NCI-H1048 (cell line): ENCODE results near the gene CDH4.

Source experiments
- DNase-seq: peaks from one replicate; lab custom pipeline; 2025; lab: John Stamatoyannopoulos, UW

CDH4 gene

DNA sequence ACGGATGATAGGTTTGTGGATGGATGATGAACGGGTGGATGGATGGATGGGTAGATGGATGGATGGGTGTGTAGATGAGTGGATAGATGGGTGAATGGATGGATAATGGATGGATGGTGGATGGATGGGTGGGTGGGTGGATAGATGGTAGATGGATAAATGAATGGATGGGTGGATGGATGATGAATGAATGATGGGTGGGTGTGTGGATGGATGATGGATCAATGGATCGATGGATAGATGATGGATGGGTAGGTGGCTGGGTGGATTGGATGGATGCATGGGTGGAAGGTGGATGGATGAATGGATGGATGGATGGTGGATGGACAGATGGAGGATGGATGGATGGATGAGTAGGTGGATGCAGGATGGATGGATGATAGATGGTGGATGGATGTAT, 419.5 kb downstream of the CDH4 start:
- no peak for DNase-seq

DNA sequence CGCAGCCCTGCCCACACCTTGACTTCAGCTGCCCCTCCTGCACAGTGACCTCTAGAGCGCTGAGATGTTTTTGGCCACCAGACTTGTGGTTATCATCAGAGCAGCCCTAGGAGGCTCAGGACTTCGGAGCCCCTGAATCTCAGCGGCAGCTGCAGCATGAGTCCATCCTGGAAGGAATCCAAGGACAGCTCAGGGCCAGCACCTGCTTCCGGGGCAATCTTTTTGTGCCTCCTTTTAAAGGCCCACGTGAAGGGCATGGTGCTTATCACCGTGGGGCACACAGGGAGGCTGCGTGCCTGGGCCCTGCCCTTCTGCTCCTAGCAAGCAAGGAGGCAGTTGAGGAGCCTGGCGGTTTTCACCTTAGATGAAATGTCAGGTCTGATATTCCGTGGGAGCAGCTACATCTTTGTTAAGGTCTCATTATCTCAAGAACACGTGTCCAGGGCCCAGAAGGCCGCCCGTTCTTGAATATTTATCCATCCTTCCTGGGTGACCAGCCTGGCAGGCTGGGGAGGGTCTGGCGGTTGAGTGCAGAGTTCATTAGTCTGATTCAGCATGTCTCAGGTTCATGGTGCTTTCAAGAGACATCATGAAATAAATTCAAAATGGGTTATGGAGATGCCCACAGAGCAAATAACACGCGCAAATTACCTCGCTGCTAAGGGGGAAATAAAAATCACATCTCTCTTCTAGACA, 421.2 kb downstream of the CDH4 start:
- DNase-seq = no peak

DNA sequence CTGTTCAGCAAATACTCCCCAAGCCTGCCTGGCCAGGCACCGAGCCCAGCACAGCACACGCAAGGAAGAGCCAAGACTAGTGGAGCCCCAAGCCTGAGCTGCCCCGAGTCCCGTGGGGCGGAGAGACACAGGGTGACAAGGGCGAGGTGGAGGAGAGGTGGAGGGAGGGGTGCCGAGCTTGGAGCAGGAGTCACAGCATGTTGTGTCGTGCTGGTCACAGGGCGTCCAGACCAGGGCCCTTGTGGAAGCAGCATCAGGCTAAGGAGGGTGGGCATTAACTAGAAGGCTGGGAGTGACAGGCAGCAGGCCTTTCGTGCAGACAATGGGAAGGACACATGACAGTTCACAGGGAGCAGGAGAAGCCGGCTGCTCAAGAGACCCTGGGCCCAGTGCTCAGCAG, 422.1 kb downstream of the CDH4 start:
- DNase-seq = no peak

DNA sequence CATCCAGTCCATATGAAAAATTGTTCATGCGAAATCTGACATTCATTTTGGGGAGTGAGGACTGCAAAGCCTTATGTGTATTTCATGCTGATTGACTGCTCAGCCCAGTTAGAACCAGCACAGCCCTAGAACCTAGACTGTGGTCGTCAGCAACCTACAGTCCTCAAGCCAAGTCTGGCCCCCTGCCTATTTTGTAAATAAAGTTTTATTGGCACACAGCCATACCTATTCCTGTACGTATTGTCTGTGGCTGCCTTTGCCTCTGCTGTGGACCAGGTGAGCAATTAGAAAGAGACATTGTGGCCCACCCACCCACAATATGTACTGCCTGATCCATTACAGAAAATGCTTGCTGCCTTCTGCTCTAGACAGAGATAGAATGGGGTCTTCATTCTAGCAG, 422.6 kb downstream of the CDH4 start:
- DNase-seq = no peak

DNA sequence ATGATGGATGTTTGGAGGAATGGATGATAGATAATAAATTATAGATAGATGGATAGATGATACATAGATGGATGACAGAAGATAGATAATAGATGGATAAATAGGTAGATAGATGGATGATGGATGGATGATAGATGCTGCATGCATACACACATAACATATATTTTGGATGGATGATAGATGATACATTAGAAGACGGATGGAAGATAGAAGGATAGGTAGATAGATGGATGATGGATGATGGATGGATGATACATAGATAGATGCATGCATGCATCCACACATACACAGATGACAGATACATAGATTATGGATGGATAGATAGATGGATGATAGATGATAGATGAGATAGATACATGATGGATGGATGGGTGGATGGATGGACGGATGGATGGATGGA, 425.9 kb downstream of the CDH4 start:
- DNase-seq = no peak

DNA sequence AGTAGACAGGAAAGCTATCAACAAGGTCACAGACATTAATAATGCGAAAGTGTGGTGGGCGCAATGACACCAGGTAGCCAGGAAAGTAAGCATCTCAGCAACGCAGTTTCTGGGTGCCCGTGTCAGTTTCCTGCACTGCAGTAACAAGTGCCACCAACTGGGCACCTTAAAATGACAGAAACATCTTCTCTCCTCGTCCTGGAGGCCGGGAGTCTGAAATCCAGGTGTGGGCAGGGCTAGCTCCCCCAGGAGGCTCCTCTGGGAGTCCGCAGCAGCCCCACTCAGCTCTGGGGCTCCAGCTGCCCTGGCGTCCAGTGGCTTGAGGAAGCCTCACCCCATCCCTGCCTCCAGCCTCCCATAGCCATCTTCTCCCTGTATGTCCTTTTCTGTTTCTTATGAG, 426.4 kb downstream of the CDH4 start:
- DNase-seq = no peak

DNA sequence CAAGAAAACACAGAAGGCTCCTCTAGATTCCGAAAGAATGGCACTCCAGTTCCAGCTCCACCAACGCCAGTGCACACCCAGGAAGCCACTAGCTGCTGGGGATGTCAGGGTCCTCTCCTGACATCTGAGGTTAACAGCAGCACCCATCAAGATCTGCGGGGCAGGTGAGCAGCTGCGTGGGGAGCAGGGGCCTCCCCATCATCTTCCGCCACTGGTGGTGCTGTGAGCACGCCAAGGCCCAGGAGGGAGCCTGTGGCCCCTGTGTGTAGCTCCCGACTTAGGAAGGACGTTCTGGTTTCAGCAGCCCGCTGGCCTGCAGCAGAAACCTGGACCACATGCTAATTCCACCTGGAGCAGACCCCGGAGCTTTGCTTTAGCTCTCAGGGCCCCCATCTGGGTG, 427.4 kb downstream of the CDH4 start:
- no peak for DNase-seq

DNA sequence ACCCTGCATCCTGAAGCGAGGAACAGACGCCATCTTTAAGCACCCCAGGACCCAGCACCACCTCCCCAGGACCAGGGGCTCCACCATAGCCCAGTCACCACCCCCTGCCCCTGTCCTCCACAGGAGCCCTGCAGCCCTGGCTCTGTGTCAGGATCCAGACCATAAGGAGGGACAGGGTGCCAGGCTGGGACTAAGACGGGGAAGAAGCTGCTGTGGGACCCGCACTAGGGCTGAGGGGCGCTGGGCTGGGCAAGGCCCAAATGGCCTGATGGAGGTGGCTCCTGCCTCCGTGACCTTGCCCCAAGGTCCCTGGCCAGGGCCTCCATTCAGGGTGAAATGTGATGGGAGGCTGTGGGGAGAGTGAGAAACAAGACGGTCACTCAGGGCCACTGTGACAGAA, 428.0 kb downstream of the CDH4 start:
- no peak for DNase-seq

DNA sequence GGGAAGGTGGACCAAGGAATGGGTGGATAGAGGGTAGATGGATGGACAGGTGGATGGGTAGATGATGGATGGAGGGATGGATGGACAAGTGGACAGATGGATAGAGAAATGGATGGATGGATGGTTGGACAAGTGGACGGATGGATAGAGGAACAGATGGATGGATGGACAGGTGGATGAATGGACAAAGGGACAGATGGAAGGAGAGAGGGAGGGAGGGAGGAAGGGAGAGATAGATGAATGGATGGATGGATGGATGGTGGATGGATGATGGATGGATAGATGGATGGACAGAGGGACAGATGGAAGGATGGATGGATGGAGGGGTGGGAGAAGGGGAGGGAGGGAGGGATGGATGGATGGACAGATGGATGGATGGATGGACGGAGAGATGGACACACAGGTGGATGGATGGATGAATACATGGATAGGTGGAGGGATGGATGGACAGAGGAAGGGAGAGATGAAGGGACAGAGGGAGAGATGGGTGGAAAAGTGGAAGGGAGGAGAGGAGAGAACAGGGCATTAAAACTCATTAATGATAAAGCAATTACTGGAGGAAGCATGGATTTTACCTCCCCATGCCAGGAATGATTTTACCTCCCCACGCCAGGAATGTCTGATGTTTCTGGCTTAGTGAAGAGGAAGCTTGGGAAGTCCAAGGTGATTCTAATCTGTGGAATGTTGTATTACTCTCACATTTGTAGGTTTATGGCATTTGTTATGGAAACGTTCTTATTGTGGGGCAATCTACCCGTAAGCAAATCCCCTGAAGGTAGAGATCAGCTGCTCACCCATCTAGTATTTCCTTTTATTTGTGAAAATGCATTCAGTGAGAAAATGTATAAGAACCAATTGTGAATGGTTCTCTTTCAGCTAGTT, 430.3 kb downstream of the CDH4 start:
- no peak for DNase-seq

DNA sequence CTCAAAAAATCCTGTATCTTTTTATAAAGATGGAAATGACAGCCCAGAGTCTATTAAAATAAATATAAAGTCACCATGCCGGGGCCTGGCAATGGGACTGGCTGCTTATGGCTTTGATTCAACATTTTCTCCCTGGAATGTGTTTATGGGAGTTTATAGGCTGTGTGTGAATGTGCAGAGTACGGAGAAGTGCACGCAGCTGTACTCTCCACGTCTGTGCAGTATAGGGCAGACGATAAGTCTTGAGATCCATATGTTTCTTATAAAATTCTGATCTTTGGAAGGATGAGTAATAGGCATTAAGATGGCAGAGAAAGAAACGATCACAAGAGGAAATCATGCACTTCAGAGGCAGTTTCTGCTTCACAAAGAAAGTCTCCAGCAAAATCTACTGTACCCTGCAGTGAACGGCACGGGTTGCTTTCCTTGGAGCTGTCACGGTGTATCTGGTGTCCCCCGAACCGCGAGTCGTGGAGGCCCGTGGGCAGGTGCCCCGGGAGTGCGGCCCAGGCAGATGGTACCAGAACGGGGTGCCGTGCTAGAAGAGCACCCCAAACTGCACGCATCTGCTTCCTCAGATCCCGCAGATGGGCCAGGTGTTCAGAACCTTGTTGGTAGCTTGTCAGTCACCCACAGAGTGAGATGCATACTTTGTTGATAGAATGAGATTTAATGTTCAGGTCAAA, 431.1 kb downstream of the CDH4 start:
- DNase-seq = no peak

DNA sequence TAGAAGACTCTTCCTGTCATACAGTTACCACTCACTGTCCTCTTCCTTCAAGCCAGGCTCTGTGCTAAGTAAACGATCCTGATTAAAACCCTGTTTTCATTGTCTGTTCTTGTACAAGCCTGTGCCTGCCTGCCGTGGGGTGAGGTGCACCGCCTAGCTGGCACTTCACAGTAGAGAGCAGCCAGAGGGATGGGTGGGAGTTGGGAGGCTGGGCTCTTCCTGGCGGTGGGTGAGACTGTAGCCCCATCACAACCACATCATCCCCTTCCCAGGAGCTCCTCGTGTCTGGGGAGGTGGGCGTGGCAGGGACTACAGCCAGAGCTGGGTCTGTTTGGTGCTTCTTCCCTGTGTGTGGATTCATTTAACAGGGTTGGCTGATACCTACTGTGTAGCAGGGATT, 431.7 kb downstream of the CDH4 start:
- no peak for DNase-seq

DNA sequence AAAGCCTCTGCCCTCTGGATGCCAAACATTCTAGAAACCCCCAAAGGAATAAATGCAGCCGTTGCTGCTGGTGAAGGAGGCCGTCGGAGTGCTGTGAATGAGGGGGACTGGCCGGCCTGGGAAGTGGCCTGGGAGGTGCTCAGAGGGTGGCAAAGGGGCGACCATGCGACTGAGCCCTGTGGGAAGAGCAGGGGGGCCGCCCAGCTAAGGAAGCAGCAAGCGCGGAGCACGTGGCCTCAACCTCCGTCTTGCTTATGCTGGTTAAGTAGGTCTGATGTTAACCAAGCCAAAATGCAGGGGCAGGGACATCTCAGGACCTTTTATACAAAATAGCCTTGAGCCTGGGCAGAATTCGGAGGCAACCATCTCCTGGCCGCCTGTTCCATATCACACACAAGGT, 432.1 kb downstream of the CDH4 start:
- no peak for DNase-seq

DNA sequence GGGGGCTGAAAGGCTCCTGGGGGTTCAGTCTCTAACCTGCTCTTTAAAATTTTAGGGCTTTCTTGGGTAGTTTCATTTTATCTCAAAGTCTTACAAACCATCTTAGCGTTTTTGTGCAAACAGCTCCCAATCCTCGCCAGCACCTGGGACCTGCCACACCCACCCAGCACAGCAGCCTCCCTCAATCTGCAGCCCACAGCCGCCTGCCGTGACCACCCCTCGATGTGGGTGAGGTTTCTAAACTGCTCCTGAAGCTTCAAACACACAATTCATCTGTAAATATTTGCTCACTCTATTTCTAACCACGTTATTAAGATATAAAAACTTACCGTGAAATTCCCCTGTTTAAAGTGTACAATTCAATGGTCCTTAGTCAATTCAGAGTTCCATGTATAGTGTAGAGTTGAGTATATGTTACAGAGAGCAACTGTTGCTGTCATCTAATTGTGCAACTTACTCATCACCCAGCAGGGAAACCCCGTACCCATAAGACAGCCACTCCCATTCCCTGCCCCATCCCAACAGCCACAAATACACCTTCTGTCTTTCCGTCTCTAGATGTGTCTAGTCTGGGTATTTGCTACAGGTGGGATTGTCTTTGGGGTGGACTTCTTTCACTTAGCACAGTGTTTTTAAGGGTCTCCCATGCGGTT, 432.6 kb downstream of the CDH4 start:
- no peak for DNase-seq

DNA sequence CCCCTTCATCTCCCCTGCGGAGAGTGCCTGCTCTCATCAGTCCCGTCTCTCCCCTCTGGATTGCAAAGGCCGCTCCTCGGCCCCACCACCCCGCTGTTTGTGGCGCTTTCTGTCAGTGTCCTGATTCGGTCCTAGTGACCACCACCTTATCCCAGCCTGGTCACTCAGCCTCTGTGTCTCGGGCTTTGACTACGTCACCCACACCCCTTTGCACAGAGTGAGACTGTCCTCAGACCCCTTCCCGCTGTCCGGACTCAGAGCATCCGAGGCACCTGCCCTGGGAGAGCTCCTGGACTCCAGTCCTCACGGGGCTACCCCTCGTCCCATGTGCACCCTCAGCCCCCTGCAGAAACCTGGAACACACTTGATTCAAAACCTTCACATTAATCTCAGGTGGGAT, 433.4 kb downstream of the CDH4 start:
- DNase-seq = no peak

DNA sequence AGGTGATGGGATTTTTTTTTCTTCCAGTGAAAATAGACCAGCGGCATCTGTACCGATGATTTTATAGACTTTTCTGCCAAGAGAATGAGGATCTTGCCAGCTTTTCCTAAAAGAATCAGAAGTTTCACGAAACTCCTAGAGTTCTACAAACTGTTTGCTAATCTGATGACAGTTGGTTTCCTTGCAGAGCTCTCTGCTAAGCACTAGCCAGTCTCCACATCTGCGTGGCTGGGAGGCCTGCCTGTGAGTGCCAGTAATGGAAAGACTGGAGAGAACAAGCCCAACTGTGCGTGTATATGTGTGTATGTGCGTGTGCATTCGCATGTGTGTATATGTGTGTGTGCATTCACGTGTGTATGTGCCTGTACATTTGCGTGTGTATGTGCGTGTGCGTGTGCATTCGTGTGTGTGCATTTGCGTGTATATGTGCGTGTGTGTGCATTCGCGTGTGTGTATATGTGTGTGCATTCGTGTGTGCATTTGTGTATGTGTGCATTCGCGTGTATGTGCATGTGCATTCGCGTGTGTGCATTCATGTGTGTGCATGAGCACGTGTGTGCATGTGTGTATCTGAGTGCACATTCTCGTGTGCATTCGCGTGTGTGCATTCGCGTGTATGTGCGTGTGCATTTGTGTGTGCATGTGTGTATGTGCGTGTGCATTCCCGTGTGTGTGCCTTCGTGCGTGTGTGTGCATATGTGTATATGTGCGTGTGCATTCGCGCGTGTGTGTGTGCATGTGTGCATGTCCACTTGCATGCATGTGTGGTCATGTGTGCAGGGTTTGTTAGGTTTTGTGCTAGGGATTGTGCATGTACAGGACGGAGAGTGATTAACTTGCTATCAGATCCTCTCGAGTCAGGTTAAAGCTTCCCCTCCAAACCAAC, 434.2 kb downstream of the CDH4 start:
- DNase-seq = no peak

DNA sequence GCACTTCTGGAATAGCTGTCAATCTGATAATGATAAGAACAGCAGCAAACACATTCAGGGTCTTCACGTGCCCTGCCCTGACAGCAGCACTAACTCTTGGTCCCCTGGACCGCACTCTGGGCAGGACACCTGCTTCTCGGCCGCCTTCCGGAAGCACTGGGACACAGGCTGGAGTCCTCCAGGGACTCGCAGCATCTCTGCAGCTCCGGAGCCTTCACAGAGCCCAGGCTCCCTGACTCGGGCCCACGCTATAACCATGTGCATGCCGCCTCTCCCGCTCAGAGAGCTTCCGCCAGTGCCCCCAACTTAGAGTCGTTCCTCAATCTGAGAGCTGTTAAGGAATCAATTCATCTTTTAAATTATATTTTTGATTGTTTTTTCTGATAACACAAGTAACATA, 436.4 kb downstream of the CDH4 start:
- DNase-seq = no peak

DNA sequence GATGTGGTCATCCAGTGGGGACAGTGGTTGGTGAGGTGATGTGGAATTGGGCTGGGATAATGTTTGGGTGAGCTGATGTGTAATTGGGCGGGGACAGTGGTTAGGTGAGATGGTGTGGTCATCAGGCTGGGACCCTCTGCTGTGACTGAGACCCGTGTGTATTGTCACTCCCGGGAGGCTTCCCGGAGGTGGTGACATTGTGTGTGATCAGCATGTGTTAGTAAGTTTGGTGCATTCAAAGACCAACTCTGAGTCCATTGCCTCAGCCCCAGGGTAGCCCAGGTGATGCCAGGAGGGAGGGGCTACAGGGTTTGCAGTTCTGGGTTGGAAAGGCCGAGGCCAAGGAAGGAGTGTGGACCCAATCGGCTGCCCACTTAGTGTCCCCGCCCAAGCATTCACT, 438.1 kb downstream of the CDH4 start:
- DNase-seq = no peak

DNA sequence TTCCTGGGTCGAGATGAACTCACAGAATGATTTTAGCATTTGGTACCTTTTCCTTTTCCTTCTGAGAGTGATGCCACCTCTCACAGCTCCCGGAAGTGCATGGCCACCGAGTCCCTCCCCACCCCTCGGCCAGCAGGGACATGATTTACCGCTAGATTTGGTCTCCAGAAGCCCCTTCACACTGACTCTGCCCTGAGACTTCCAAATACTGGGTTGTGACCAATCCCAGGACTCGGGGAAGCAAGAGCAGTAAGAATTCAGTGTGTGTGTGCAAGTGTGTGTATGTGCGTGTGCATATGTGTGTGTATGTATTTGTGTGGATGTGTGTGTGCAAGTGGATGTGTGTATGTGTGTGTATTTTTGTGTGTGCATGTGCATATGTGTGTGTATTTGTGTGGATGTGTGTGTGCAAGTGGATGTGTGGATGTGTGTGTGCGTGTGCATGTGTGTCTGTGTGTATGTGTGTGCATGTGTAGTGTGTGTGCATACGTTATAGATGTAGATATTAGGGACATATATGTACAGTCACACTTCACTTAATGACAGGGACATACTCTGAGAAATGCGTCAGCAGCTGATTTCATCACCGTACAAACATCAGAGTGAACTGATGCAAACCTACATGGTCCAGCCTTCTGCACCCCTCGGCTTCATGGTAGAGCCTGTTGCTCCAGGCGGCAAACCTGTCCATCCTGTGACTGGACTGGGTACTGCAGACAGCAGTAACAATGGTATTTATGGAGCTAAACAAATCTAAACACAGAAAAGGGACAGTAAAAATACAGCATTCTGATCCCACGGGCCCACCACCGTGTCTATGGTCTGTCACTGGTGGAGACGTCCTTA, 439.2 kb downstream of the CDH4 start:
- no peak for DNase-seq

DNA sequence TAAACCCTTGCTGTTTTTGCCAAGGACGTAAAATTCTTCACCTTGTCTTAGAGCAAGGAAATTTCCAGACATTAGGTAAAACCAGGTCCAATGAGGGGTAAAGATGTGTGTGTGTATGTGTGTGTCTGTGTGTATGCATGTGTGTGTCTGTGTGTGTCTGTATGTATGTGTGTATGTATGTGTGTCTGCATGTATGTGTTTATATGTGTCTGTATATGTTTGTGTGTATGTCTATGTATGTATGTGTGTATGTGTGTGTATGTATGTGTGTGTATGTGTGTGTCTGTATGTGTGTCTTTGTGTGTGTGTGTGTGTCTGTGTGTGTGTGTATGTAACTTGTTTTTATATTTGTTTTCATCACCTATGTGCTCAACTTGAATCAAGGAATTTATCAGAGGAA, 439.9 kb downstream of the CDH4 start:
- DNase-seq = no peak

DNA sequence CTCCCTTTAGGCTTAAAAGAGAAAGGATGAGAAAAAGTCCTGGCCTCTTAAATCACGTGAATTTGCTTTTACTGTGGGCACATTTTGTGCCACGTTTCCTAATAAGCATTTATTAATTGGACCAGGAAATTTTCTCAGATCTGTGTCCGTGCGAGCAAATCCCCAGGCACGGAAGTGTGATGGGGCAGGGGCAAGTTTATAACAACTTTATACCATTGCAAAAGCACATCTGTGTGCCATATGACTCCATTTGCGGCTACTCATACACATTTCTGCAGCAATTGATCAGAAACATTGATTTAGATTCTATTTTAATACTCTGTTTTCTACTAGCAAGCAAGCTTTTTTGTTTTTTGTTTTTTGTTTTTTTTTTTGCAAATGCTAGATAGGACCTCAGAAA, 440.4 kb downstream of the CDH4 start:
- DNase-seq = no peak
